MCF 10A (cell line): ENCODE measurements around the gene CORO7. TPM values are rescaled to one million over a fixed set of nuclear protein-coding genes. Genes with fewer than 3 reads are reported as not detected.

Experiments used
- BruUV-seq: library from RNA; stranded (reverse); fragments of 400-500 nt; replicated peaks from 2 replicates; lab custom pipeline; 2021; lab: Mats Ljungman, UMichigan
- CTCF ChIA-PET: fragments of 300-600 bp; sonication (Branson Sonifier 250); formaldehyde crosslinking; extraction: SDS; loops from one replicate; lab custom pipeline; 2021; ENCODE audit warnings: antibody characterized with exemption, inconsistent platforms; lab: Yijun Ruan, JAX
- POLR2A ChIA-PET: fragments of 300-600, 350-650 bp; sonication (Branson Sonifier 250); formaldehyde crosslinking; extraction: SDS; loops from one replicate; lab custom pipeline; 2020; ENCODE audit warnings: antibody characterized with exemption, inconsistent platforms; lab: Yijun Ruan, JAX
- DNase-seq: peaks from one replicate; pipeline ENCODE4 v3.0.0-alpha.2; 2018; ENCODE audit not compliant: unreplicated experiment
- H3K27ac Mint-ChIP-seq: one replicate; pipeline ENCODE4 v1.8.0; 2022; ENCODE audit warnings: mild to moderate bottlenecking, low read depth, mixed read lengths; ENCODE audit not compliant: unreplicated experiment
- H3K27me3 Mint-ChIP-seq: one replicate; pipeline ENCODE4 v1.8.0; 2022; ENCODE audit warnings: mixed read lengths; ENCODE audit not compliant: insufficient read depth, unreplicated experiment
- H3K36me3 Mint-ChIP-seq: one replicate; pipeline ENCODE4 v1.8.0; 2022; ENCODE audit warnings: mild to moderate bottlenecking, moderate library complexity, mixed read lengths; ENCODE audit not compliant: insufficient read depth, unreplicated experiment
- H3K4me1 Mint-ChIP-seq: one replicate; pipeline ENCODE4 v1.8.0; 2022; ENCODE audit warnings: mixed read lengths; ENCODE audit not compliant: insufficient read depth, unreplicated experiment
- H3K4me3 Mint-ChIP-seq: one replicate; pipeline ENCODE4 v1.8.0; 2022; ENCODE audit warnings: mild to moderate bottlenecking, moderate library complexity, mixed read lengths; ENCODE audit not compliant: unreplicated experiment
- H3K9me3 Mint-ChIP-seq: one replicate; pipeline ENCODE4 v1.8.0; 2022; ENCODE audit warnings: mixed read lengths; ENCODE audit not compliant: unreplicated experiment
- intact Hi-C: fragments of 100-400 bp; cut with micrococcal nuclease; formaldehyde crosslinking; loops from 2 replicates; pipeline ENCODE4 v1.14.1; 2022
- total RNA-seq: library from RNA; stranded (reverse); gene quantifications from 2 replicates; pipeline ENCODE4 v1.2.3, GENCODE V29; 2022
- TF ChIP-seq, protein P1 (sequence below): fragments of 200-600 bp; IDR thresholded peaks from one replicate; pipeline ENCODE4 v1.8.0; 2022; ENCODE audit warnings: antibody characterized with exemption, mild to moderate bottlenecking; ENCODE audit not compliant: unreplicated experiment

Gene CORO7
- total RNA-seq, 1 experiment from 2014 or later, result 20.3 TPM

DNA sequence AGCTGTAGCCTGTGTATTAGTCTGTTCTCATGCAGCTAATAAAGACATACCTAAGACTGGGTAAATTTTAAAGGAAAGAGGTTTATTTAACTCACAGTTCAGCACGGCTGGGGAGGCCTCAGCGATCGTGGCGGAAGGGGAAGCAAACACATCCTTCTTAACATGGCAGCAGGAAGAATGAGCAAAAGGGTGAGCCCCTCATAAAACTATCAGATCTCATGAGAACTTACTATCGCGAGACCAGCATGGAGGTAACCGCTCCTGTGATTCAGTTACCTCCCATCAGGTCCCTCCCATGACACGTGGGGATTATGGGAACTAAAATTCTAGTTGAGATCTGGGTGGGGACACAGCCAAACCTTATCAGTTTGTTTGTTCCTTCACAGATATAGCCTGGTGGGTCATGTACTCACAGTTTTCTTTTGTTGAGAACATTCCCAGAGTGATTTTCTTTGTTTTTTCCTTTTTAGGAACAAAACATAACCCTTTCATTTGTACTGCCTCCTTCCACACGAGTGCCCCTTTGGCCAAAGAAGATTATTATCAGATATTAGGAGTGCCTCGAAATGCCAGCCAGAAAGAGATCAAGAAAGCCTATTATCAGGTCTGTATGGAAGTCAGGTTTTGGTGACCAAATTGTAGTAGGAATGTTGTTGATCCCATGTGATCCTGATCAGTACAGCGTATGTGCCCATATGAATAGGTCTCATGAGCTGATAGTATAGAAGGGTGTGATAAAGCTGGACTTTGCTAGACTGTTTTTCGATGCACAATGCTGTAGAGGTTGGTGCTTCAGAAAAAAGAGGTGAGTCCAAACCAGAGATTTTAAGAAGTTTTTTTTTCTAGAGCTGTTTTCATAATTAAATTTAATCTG lies 17.8 kb upstream of the CORO7 start:
- Mint-ChIP-seq H3K9me3 (no peaks in the 10 kb centered on the region), H3K27ac (peak overlapping the region; percentile 39), H3K27me3 (no peaks in the 10 kb centered on the region), H3K36me3 (peaks cover 95% of the 10 kb centered on the region), H3K4me1 (peaks cover 14% of the 10 kb centered on the region), H3K4me3 (no peak overlapping the region)
- ChIA-PET CTCF (interaction anchor here (0.5 to 1.0 kb wide), 2 partner anchors 31 to 32 kb away, joined by 3 to 4 read pairs; no protein-coding TSS in a partner anchor), POLR2A (interaction anchor here (0.6 to 1.8 kb wide), 3 partner anchors 8 to 60 kb away, joined by 3 to 7 read pairs (median 3); partner anchors contain the start of gene DNAJA3)
- DNase-seq, result no peak
- TF ChIP-seq, protein P1, sequence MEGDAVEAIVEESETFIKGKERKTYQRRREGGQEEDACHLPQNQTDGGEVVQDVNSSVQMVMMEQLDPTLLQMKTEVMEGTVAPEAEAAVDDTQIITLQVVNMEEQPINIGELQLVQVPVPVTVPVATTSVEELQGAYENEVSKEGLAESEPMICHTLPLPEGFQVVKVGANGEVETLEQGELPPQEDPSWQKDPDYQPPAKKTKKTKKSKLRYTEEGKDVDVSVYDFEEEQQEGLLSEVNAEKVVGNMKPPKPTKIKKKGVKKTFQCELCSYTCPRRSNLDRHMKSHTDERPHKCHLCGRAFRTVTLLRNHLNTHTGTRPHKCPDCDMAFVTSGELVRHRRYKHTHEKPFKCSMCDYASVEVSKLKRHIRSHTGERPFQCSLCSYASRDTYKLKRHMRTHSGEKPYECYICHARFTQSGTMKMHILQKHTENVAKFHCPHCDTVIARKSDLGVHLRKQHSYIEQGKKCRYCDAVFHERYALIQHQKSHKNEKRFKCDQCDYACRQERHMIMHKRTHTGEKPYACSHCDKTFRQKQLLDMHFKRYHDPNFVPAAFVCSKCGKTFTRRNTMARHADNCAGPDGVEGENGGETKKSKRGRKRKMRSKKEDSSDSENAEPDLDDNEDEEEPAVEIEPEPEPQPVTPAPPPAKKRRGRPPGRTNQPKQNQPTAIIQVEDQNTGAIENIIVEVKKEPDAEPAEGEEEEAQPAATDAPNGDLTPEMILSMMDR, result no peak
- intact Hi-C loops, result no loop called here
- BruUV-seq, result no TSS peak

DNA sequence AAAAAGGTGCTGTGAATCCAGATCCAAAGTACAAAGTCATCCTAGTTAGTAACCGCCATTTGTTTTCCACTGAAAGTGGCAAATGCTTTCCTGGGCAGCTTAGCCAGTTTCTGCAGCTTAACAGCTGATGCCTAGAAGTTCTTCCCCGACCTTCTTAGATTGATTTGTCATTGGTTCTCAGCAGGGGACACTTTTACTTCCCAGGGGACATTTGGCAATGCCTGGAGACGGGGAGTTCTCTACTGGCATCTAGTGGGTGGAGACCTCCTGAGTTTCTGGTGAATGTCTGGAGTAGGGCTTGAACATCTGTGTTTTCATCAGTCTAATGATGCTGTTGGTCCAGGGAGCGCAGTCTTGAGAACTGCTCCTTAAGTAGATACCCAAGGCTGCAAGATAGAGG lies 16.8 kb upstream of the CORO7 start:
- TF ChIP-seq, protein P1, result no peak
- H3K27me3 Mint-ChIP-seq, result no peaks in the 10 kb centered on the region

DNA sequence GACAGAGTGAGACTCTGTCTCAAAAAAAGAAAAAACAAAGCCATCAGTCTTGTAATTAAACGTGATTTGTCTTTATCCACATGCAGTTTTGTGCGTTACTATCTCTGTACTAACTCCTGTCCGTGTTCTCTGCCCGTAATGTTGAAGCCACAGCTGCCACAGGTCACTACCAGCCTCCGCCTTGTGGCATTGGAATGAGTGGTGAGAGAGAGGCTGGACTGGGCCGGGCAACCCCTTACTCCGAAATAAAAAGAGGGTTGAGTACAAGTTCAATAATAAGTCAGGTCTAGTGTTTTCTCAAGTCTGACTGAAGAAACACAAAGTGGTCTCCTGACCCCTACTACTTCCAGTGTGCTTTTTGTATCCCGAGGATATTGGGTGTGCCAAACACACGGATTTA lies 14.6 kb upstream of the CORO7 start:
- no peak for DNase-seq
- Mint-ChIP-seq H3K36me3 (peaks cover 73% of the 10 kb centered on the region), H3K4me3 (no peak overlapping the region), H3K4me1 (peaks cover 25% of the 10 kb centered on the region), H3K27me3 (no peaks in the 10 kb centered on the region), H3K27ac (no peak overlapping the region), H3K9me3 (no peaks in the 10 kb centered on the region)
- TF ChIP-seq, protein P1, result no peak
- CTCF ChIA-PET, result no interaction called here
- intact Hi-C loops, result no loop called here
- POLR2A ChIA-PET, result no interaction called here
- BruUV-seq, result no TSS peak

More for the DNA sequence above, 16.8 kb upstream of the CORO7 start:
- Mint-ChIP-seq H3K36me3 (peaks cover 92% of the 10 kb centered on the region), H3K27ac (peak overlapping the region; percentile 39), H3K9me3 (no peaks in the 10 kb centered on the region), H3K4me1 (peaks cover 14% of the 10 kb centered on the region), H3K4me3 (no peak overlapping the region)
- CTCF ChIA-PET, result interaction anchor here (1.0 kb wide), 1 partner anchor 30 kb away, joined by 4 read pairs; no protein-coding TSS in a partner anchor
- intact Hi-C loops, result no loop called here
- no peak for DNase-seq
- no TSS peak for BruUV-seq
- POLR2A ChIA-PET, result interaction anchor here (0.6 to 0.7 kb wide), 2 partner anchors 61 to 68 kb away, joined by 3 read pairs; no protein-coding TSS in a partner anchor

DNA sequence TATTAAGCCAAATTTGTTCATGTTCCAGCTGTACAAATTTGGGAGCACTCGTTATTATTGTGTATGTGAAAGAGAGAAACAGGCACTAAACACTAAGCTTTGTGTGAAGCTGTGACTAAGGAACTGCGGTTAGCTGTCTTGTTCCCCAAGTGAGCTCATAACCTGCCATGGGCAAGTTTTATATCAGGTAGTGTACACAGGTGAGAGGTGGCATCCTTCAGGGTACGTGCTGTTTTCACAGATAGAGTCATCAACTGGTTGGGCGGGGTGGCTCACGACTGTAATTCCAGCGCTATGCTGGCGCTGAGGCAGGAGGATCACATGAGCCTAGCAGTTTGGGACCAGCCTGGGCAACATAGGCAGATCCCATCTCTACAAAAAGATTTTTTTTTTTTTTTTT lies 12.1 kb upstream of the CORO7 start:
- H3K4me3 Mint-ChIP-seq, result no peak overlapping the region
- no peaks in the 10 kb centered on the region for H3K27me3 Mint-ChIP-seq
- TF ChIP-seq, protein P1, result no peak
- no peak for DNase-seq
- no peaks in the 10 kb centered on the region for H3K9me3 Mint-ChIP-seq
- ChIA-PET POLR2A (interaction anchor here (1.5 kb wide), 1 partner anchor 12 kb away, joined by 5 read pairs; the partner anchor contains the start of gene CORO7), CTCF (interaction anchor here (0.9 kb wide), 1 partner anchor 157 kb away, joined by 3 read pairs; no protein-coding TSS in a partner anchor)
- H3K4me1 Mint-ChIP-seq, result peaks cover 15% of the 10 kb centered on the region
- H3K36me3 Mint-ChIP-seq, result peaks cover 48% of the 10 kb centered on the region
- BruUV-seq, result no TSS peak
- H3K27ac Mint-ChIP-seq, result no peak overlapping the region
- intact Hi-C loops, result no loop called here
